GM12865 (cell line): ENCODE results near the gene DTYMK.
"Not testable (repeated sequence)": the region's sequence is repeated elsewhere in the genome, so short reads cannot be mapped to it uniquely, and the experiment has no call there.

Source experiments
- DNase-seq: peaks from one replicate; pipeline ENCODE4 v3.0.0; 2010; ENCODE audit warnings: low read depth
- H3K4me3 ChIP-seq: 2 replicates; pipeline ENCODE4 v1.5.1; 2011; ENCODE audit warnings: mild to moderate bottlenecking, low read depth, low read length, control low read depth
- TF ChIP-seq, protein P1 (sequence below): IDR thresholded peaks from 2 replicates; pipeline ENCODE4 v1.5.1; 2011; ENCODE audit warnings: low read length, control low read depth, low read depth, inconsistent platforms; ENCODE audit not compliant: insufficient read depth; ENCODE audit errors: missing control alignments

The DTYMK gene

GRCh38 chr2:241686650-241687425, at the start of gene DTYMK:
DTYMK (minus strand) TSS chr2:241686815; CDS start chr2:241686783, 32 bp downstream.
- TF ChIP-seq, protein P1, sequence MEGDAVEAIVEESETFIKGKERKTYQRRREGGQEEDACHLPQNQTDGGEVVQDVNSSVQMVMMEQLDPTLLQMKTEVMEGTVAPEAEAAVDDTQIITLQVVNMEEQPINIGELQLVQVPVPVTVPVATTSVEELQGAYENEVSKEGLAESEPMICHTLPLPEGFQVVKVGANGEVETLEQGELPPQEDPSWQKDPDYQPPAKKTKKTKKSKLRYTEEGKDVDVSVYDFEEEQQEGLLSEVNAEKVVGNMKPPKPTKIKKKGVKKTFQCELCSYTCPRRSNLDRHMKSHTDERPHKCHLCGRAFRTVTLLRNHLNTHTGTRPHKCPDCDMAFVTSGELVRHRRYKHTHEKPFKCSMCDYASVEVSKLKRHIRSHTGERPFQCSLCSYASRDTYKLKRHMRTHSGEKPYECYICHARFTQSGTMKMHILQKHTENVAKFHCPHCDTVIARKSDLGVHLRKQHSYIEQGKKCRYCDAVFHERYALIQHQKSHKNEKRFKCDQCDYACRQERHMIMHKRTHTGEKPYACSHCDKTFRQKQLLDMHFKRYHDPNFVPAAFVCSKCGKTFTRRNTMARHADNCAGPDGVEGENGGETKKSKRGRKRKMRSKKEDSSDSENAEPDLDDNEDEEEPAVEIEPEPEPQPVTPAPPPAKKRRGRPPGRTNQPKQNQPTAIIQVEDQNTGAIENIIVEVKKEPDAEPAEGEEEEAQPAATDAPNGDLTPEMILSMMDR: no peak
- peak within 1 kb of the TSS; percentile 96 for H3K4me3 ChIP-seq
- DNase-seq: peak; percentile 98

DNA sequence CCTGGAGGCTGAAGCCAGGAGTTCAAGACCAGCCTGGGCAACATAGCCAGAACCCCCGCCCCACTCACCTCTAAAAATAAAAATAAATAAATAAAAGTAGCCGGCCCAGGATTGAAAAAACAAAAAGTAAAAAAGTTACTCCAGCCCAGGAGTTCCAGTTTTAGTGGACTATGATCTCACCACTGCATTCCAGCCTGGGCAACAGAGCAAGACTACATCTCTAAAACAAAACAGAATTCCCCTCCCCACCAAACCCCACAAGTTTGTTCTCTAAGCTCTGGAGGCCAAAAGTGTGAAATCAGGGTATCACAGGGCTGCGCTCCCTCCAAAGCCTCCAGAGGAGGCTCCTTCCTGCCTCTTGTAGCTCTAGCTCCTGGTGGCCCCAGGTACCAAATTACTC, 49.5 kb upstream of the DTYMK start:
- H3K4me3 ChIP-seq: no peak overlapping the region
- no peak for DNase-seq
- TF ChIP-seq, protein P1: no peak

DNA sequence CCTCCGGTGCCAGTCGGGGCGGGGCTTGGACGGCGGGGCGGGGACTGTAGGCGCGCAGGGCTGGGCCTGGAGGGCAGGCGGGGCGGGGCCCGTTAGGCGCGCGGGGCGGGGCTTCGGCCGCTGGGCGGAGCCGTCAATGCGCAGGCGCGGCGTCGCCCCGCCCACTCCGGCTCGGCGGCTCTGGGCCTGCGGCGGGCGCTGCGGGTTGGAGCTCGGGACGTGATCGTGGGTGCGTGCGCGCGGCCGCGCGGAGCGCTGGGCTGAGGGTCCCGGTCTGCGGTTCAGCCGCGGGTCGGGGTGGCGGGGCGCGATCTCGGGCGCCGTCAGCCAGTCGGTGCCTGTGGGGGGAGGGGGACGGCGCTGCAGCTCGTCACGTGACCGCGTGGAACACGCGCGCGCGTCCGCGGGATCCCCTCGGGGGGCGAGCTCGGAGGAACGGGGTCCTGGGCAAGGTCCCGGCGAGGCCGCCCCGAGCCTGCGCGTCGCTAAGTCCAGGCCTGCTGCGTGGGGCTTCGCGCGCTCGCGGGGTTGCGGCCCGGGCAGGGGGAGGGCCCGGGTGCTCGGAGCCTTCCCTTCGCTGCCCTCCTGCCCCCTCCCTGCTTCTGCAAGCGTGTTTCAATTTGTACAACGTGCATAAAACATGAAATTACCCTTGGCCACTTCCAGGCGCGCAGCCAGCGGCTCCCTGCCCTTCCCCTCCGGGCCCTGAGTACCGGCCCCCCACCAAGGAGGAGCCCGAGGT, 48.0 kb upstream of the DTYMK start, which contains the start of gene D2HGDH:
D2HGDH (plus strand) TSS at position 164 of the 742 bp plus-strand sequence. CDS start 595 bp downstream, outside the sequence.
- DNase-seq: peak; percentile 92
- TF ChIP-seq, protein P1: no peak
- peak within 1 kb of the TSS; percentile 78 for H3K4me3 ChIP-seq

GRCh38 chr2:241734208-241734466, 47.5 kb upstream of the DTYMK start:
- TF ChIP-seq, protein P1: no peak
- DNase-seq: peak; percentile 18
- peak overlapping the region; percentile 54 for H3K4me3 ChIP-seq

- H3K4me3 ChIP-seq: peak overlapping the region; percentile 54; the same call in 1 of the 2 replicates
- DNase-seq: no peak
- TF ChIP-seq, protein P1: no peak
These were observed 47.0 kb upstream of the DTYMK start for GRCh38 chr2:241733391-241734207.

GRCh38 chr2:241732513-241733186, 46.0 kb upstream of the DTYMK start:
- TF ChIP-seq, protein P1: peak; percentile 31
- DNase-seq: peak; percentile 84
- not testable (repeated sequence) for H3K4me3 ChIP-seq
